Transverse colon (tissue), 4 donors: ENCODE measurements around the gene CYP8B1. TPM values are rescaled to one million over a fixed set of nuclear protein-coding genes. Genes with fewer than 3 reads are reported as not detected.

Source experiments
- DNase-seq: peaks from one replicate; pipeline ENCODE4 v3.0.0-alpha.2; 2019
- H3K27ac ChIP-seq, 4 donors: fragments of 200-600 bp; sonication (generic); 2 replicates each; pipeline ENCODE4 v1.5.1; 2016 to 2018; ENCODE audit warnings: inconsistent platforms in 4 of 4
- H3K27me3 ChIP-seq: fragments of 200-600 bp; sonication (generic); 2 replicates; pipeline ENCODE4 v1.5.1; 2017; ENCODE audit warnings: inconsistent platforms
- H3K36me3 ChIP-seq, 4 donors: fragments of 200-600 bp; sonication (generic); 2 replicates each; pipeline ENCODE4 v1.5.1; 2017 to 2019; ENCODE audit warnings: inconsistent platforms in 4 of 4
- H3K4me1 ChIP-seq, 4 donors: fragments of 200-600 bp; sonication (generic); 2 replicates each; pipeline ENCODE4 v1.5.1; 2017 to 2020; ENCODE audit warnings: inconsistent platforms in 4 of 4
- H3K4me3 ChIP-seq, 4 donors: fragments of 200-600 bp; sonication (generic); 1 replicate in 1 of 4; 2 replicates in 3 of 4; pipeline versions ENCODE4 v1.5.1 to v1.6.1; 2017 to 2019; ENCODE audit warnings: inconsistent platforms in 4 of 4
- H3K9me3 ChIP-seq, 2 donors: fragments of 200-600 bp; sonication (generic); 2 replicates each; pipeline ENCODE4 v1.5.1; 2017 to 2019; ENCODE audit warnings: inconsistent platforms in 2 of 2
- CTCF ChIP-seq, 5 experiments: fragments of 200-600 bp in 3 of 5; fragments of 450-650 bp in 2 of 5; sonication (generic) in 3 of 5; IDR thresholded peaks; 1 replicate in 2 of 5; 2 replicates in 3 of 5; pipeline ENCODE4 v1.5.1; 2016 to 2017; ENCODE audit warnings: antibody characterized with exemption in 5 of 5, inconsistent platforms in 3 of 5, mild to moderate bottlenecking in 2 of 5, moderate library complexity in 1 of 5
- EP300 ChIP-seq: sonication (generic); formaldehyde crosslinking; IDR thresholded peaks from one replicate; pipeline ENCODE4 v1.6.1; 2017; ENCODE audit warnings: antibody characterized with exemption, low read depth
- POLR2A ChIP-seq: fragments of 450-650 bp; IDR thresholded peaks from one replicate; pipeline ENCODE4 v1.6.1; 2016; ENCODE audit warnings: antibody characterized with exemption, mild to moderate bottlenecking, moderate library complexity
- POLR2AphosphoS5 ChIP-seq, 3 donors: sonication (generic); formaldehyde crosslinking; IDR thresholded peaks; one replicate each; pipeline ENCODE4 v1.6.1; 2016; ENCODE audit warnings: antibody characterized with exemption in 3 of 3
- WGBS, 2 donors: methylation state at CpG; one replicate each; pipeline ENCODE4 v1.1.5; 2018; ENCODE audit warnings: low coverage in 1 of 2; 5-methylcytosine and 5-hydroxymethylcytosine counted together
- in situ Hi-C, 4 donors: fragments of 200-750 bp; cut with MboI; loops; one replicate each; pipeline versions ENCODE4 v1.15.0 to v1.15.1; 2017; ENCODE audit warnings: low sequenced_read_pairs in 3 of 4, low pct_ligation_motif_present in 1 of 4, low pct_unique_long_range_greater_than_20kb in 1 of 4
- intact Hi-C: fragments of 100-400 bp; cut with DNase I; formaldehyde crosslinking; loops from one replicate; pipeline ENCODE4 v1.15.1; 2023; ENCODE audit warnings: low total_unique reads
- total RNA-seq, 4 donors: library from RNA; depleted of rRNA; stranded (reverse); fragments of >200 nt; gene quantifications; one replicate each; pipeline ENCODE4 v1.1.0, GENCODE V29; 2016

Gene CYP8B1
- total RNA-seq, 4 donors from 2014 or later: not detected

GRCh38 chr3:42839616-42840015 lies 36.1 kb downstream of the CYP8B1 start:
- intact Hi-C loops: loop anchor here (5.0 kb wide), 1 partner anchor 57 kb away; no protein-coding TSS in a partner anchor

GRCh38 chr3:42838571-42838970 lies 37.1 kb downstream of the CYP8B1 start:
- Histone ChIP-seq H3K36me3 (no peaks in the 10 kb centered on the region), H3K4me3 (no peak overlapping the region), H3K27ac (no peak overlapping the region), H3K27me3 (no peaks in the 10 kb centered on the region), H3K4me1 (peaks cover 0 to 6% (median 0%) of the 10 kb centered on the region in 4 donors), H3K9me3 (no peaks in the 10 kb centered on the region)
- DNase-seq: no peak
- no peak for TF ChIP-seq EP300
- no peak for TF ChIP-seq POLR2A
- no peak for TF ChIP-seq CTCF (IDR thresholded peaks at IDR 0.05)
- TF ChIP-seq POLR2AphosphoS5 (IDR thresholded peaks at IDR 0.05): no peak
- in situ Hi-C loops (loop anchor here in 2 of 4 donors (5.0 to 10.0 kb wide), 2 partner anchors 54 to 56 kb away; no protein-coding TSS in a partner anchor), intact Hi-C loops (no loop called here)
- WGBS, 2 donors: 70 to 75% methylated on average over 4 of the region's 4 CpGs

More at GRCh38 chr3:42839616-42840015, 36.1 kb downstream of the CYP8B1 start:
- Histone ChIP-seq H3K9me3 (no peaks in the 10 kb centered on the region), H3K36me3 (no peaks in the 10 kb centered on the region), H3K27ac (no peak overlapping the region), H3K27me3 (no peaks in the 10 kb centered on the region), H3K4me3 (no peak overlapping the region), H3K4me1 (peaks cover 0 to 9% (median 0%) of the 10 kb centered on the region in 4 donors)
- WGBS, 2 donors: 12 to 29% methylated on average over 3 to 7 of the region's 7 CpGs
- no peak for TF ChIP-seq EP300
- TF ChIP-seq CTCF (IDR thresholded peaks at IDR 0.05): peak; percentile 78 to 94 (median 85)
- in situ Hi-C loops: loop anchor here in 2 of 4 donors (5.0 to 10.0 kb wide), 2 partner anchors 55 to 57 kb away; no protein-coding TSS in a partner anchor
- peak; percentile 37 for DNase-seq

- no peak for TF ChIP-seq POLR2A
- no peak for TF ChIP-seq CTCF (IDR thresholded peaks at IDR 0.05)
- TF ChIP-seq POLR2AphosphoS5 (IDR thresholded peaks at IDR 0.05): no peak
- TF ChIP-seq EP300: no peak
- Histone ChIP-seq H3K9me3 (no peaks in the 10 kb centered on the region), H3K4me3 (no peak overlapping the region), H3K27ac (no peak overlapping the region), H3K36me3 (no peaks in the 10 kb centered on the region), H3K4me1 (no peaks in the 10 kb centered on the region), H3K27me3 (no peaks in the 10 kb centered on the region)
- 87 to 89% methylated on average over 4 to 5 of the region's 5 CpGs for WGBS, 2 donors
- in situ Hi-C loops (loop anchor here in 2 of 4 donors (5.0 to 10.0 kb wide), 2 partner anchors 52 to 54 kb away; no protein-coding TSS in a partner anchor), intact Hi-C loops (no loop called here)
- DNase-seq: no peak
Observed at GRCh38 chr3:42836150-42837123, 39.2 kb downstream of the CYP8B1 start.

- Histone ChIP-seq H3K4me1 (peaks cover 0 to 40% (median 23%) of the 10 kb centered on the region in 4 donors), H3K27me3 (no peaks in the 10 kb centered on the region), H3K9me3 (no peaks in the 10 kb centered on the region), H3K27ac (no peak overlapping the region), H3K36me3 (no peaks in the 10 kb centered on the region), H3K4me3 (no peak overlapping the region)
- intact Hi-C loops (no loop called here), in situ Hi-C loops (loop anchor here in 1 of 4 donors (10.0 kb wide), 1 partner anchor 47 kb away; no protein-coding TSS in a partner anchor)
- TF ChIP-seq POLR2A (no peak), CTCF (IDR thresholded peaks at IDR 0.05) (peak; percentile 75 to 80 (median 78))
- DNase-seq: peak; percentile 84
- WGBS, 2 donors: 29% methylated on average over 3 of the region's 3 CpGs; no CpG with 5 or more reads in 1 of the 2 donors
Observed at GRCh38 chr3:42831321-42831713, 44.4 kb downstream of the CYP8B1 start.
